Panc1 (cell line): ENCODE measurements around the gene SPRYD3.

Experiments
- CTCF ChIP-seq: fragments of 450-650 bp; IDR thresholded peaks from 2 replicates; pipeline ENCODE4 v1.5.1; 2017; ENCODE audit warnings: mild to moderate bottlenecking
- POLR2AphosphoS5 ChIP-seq: IDR thresholded peaks from 2 replicates; pipeline ENCODE4 v1.6.1; 2012; ENCODE audit warnings: mild to moderate bottlenecking, low read depth, low read length, moderate library complexity
- REST ChIP-seq, 2 experiments: IDR thresholded peaks; 2 replicates each; pipeline ENCODE4 v1.6.1; 2011 to 2012; ENCODE audit warnings: low read depth in 2 of 2, control low read depth in 1 of 2, low read length in 1 of 2, mild to moderate bottlenecking in 1 of 2, moderate library complexity in 1 of 2; ENCODE audit not compliant: insufficient read depth in 1 of 2
- TCF7L2 ChIP-seq: IDR thresholded peaks from 2 replicates; pipeline ENCODE4 v1.6.1; 2011; ENCODE audit warnings: mild to moderate bottlenecking, low read depth, low read length, inconsistent platforms

- peak; percentile 88 for TF ChIP-seq CTCF
- TF ChIP-seq POLR2AphosphoS5: peak; percentile 25
- no peak for TF ChIP-seq TCF7L2
- no peak for TF ChIP-seq REST (IDR thresholded peaks at IDR 0.05; ENCODE audit: insufficient read depth in 1 of 2, low read depth in 2 of 2, low read length in 1 of 2)
Observed at GRCh38 chr12:53047221-53048032, 31.8 kb downstream of the SPRYD3 start.
